Motor neuron (in vitro differentiated cells): ENCODE data around the gene DLGAP1. TPM values are rescaled to one million over a fixed set of nuclear protein-coding genes. Genes with fewer than 3 reads are reported as not detected.
A peak's percentile ranks its signal among the peaks of the same experiment; 100 is the strongest.

Source experiments
- ATAC-seq, 8 experiments: fragments of 200-7000 bp; cut with Tn5 transposase; replicated peaks in 6 of 8; 2 replicates each; pipeline ENCODE4 v1.8.0; 2021; ENCODE audit warnings: mild to moderate bottlenecking in 8 of 8, moderate library complexity in 8 of 8
- H3K27ac ChIP-seq, 2 donors: fragments of 250-450 bp; sonication (Bioruptor Pico); 2 replicates each; pipeline ENCODE4 v1.9.0; 2021; ENCODE audit warnings: antibody characterized with exemption in 2 of 2, mild to moderate bottlenecking in 2 of 2, moderate library complexity in 1 of 2
- H3K4me1 ChIP-seq, 2 donors: fragments of 250-450 bp; sonication (Bioruptor Pico); replicated peaks in 1 of 2; 2 replicates each; pipeline ENCODE4 v1.6.1; 2021; ENCODE audit warnings: antibody characterized with exemption in 2 of 2, mild to moderate bottlenecking in 2 of 2, moderate library complexity in 1 of 2
- H3K4me3 ChIP-seq, 5 donors: fragments of 250-450 bp; sonication (Bioruptor Pico); 2 replicates each; pipeline ENCODE4 v1.9.0; 2021; ENCODE audit warnings: antibody characterized with exemption in 5 of 5, mild to moderate bottlenecking in 5 of 5, moderate library complexity in 4 of 5
- WGBS, 10 experiments: fragments of 450-650 bp; shearing (Covaris generic); methylation state at CpG; one replicate each; pipeline ENCODE4 v1.0.0; 2022; 5-methylcytosine and 5-hydroxymethylcytosine counted together
- in situ Hi-C, 9 experiments: fragments of 400-800 bp; cut with MboI; loops; one replicate each; pipeline ENCODE4 v1.15.0; 2021; ENCODE audit warnings: low sequenced_read_pairs in 9 of 9, low pct_unique_long_range_greater_than_20kb in 2 of 9; ENCODE audit not compliant: unreplicated experiment in 9 of 9
- total RNA-seq, 8 experiments: library from RNA; unstranded; fragments of 300-600 nt; gene quantifications; 2 replicates each; pipeline versions ENCODE4 v1.2.3 to v1.2.4, GENCODE V29; 2022

DLGAP1 gene
- total RNA-seq, 8 experiments from 2014 or later: 0.36 to 38.2 (median 16.6) TPM

- H3K4me1 ChIP-seq: peaks cover 4 to 7% of the 10 kb centered on the region in 2 donors
- ATAC-seq: no peak
- in situ Hi-C loops: loop anchor here in 3 of 9 experiments (25.0 kb wide), 4 partner anchors 92 to 267 kb away; no protein-coding TSS in a partner anchor
- 98 to 100% (median 100%) methylated on average over 1 to 4 of the region's 4 CpGs; no CpG with 5 or more reads in 2 of the 10 experiments for WGBS, 10 experiments
- no peak overlapping the region for H3K4me3 ChIP-seq
- H3K27ac ChIP-seq: no peak overlapping the region
Observed at GRCh38 chr18:3979024-3979423, 476.1 kb downstream of the DLGAP1 start.

DNA sequence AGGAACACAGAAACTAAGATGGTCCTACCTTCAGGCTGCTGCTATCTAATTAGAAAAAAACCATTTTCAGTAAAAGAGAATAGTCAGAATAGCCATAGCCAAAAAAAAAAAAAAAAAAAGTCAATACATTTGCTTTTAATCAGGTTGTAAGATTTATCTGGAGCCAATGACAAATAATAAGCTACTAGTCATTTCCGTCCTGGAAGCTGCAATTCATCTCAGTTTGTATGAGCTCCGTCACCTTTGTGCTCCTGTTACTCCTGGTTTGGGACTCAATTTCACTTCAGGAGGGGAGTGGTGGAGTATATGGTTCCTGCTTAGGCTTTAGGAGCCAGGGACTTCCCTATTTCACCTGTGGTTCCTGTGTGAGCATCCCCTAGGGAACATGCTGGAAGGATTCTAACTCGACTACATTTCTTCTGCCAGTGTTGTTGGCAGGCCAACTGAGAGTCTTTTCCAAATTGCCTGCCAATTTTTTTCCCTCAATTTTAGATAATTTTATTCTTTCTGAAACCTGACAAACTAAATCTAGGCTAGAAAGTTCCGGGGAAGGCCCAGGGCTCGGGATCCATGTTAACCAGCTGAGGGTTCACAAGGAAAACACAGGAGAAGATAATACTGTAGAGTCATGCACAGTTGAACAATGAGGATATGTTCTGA lies 481.8 kb downstream of the DLGAP1 start:
- H3K4me3 ChIP-seq: no peak overlapping the region
- no peak for ATAC-seq
- WGBS, 10 experiments: 11 to 100% (median 83%) methylated on average over 3 to 5 of the region's 5 CpGs; no CpG with 5 or more reads in 1 of the 10 experiments
- H3K27ac ChIP-seq: no peak overlapping the region
- H3K4me1 ChIP-seq: no peaks in the 10 kb centered on the region
- in situ Hi-C loops: no loop called here

DNA sequence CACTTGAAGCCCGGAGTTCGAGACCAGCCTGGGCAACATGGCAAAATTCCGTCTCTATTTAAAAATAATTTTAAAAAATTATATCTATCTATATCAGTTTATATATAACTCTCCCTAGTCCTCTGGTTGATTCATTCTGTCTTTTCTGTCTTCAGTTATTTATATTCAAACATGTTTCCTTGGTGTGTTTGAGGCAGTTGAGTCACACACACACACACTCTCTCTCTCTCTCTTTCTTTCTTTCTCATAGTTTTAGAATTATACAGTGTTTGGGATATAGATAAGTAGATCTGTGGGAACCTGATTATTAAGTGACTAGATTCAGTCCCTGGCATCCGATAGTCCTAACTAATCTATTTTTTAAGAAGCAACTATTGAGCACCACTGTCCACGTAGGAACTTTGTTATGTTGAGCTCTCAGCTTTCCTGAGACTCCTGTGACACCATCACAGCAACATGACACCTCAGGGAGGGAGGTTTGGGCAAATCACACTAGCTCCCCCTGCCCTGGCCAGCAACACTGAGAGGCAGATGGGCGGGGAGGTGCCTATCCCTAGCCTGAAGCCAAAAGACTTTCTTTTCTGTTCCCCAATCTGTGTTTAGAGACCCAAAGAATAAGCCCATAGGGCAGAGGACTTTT lies 482.7 kb downstream of the DLGAP1 start:
- in situ Hi-C loops: no loop called here
- 57 to 100% (median 89%) methylated on average over 3 to 6 of the region's 6 CpGs for WGBS, 10 experiments
- H3K27ac ChIP-seq: no peak overlapping the region
- H3K4me3 ChIP-seq: no peak overlapping the region
- ATAC-seq: peak in 2 of 8 experiments; percentile 73 to 97
- H3K4me1 ChIP-seq: no peaks in the 10 kb centered on the region

DNA sequence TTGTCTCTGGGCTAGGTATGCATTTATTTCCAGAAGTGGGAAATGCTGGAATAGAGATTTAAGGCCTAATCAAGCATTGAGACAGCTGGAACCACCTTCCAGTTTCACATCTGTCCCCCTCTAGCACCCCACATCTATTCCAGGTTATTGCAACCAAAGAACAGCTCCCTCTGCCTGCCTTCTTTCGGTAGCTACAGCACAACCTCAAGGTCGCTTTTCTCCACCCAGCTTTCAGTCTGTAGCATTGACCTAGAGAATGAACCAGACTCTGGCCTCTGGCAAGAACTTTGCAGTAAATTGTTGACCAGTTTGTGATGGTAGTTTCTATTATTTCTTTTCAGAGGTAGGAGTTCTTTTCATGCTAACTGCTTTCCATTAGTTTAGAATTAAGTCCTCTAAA lies 484.2 kb downstream of the DLGAP1 start:
- Histone ChIP-seq H3K27ac (no peak overlapping the region), H3K4me1 (no peaks in the 10 kb centered on the region), H3K4me3 (no peak overlapping the region)
- in situ Hi-C loops: no loop called here
- 43 to 44% methylated on average over 1 to 2 of the region's 2 CpGs; no CpG with 5 or more reads in 8 of the 10 experiments for WGBS, 10 experiments
- ATAC-seq: peak in 5 of 8 experiments; percentile 32 to 63 (median 59)

DNA sequence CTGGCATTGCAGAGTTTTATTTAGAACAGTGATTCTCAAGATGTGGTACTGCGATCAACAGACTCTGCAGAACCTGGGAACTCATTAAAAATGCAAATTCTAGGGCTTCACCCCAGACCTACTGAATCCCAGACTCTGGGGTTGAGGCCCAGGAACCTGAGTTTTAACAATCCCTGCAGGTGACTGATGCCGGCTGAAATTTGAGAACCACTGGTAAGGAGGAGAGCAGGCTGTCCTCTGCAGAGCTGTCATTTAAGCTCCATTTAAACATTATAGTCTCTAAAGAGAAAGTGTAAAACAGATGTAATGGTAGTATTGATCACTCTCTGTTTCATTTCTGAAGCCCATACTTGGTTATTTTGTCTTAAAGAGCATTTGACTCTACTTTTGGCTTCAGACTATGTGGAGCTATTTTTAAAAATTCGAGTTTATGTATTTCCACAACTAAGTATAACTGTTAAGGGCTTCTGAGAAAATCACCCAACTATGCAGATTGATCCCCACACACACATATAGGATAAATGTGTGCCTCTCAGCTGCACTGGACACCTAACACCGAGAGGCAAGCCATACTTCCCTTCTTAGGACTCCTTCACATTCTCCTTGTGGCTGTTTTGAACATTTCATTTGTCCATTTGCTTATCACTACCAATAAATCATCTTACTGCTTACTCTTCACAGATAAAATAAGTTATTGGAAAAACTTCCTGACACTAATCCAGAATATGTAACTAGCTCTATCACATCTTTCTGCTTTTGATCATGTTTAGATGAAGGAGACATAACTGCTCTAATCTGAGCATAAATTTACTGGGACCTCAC lies 487.5 kb downstream of the DLGAP1 start:
- no peak overlapping the region for H3K4me3 ChIP-seq
- no peak overlapping the region for H3K27ac ChIP-seq
- H3K4me1 ChIP-seq: no peaks in the 10 kb centered on the region
- no peak for ATAC-seq
- in situ Hi-C loops: no loop called here
- WGBS, 10 experiments: 13 to 100% (median 79%) methylated on average over 1 to 4 of the region's 4 CpGs

GRCh38 chr18:3966642-3967358 lies 488.3 kb downstream of the DLGAP1 start:
- peak in 4 of 8 experiments; percentile 21 to 80 (median 47) for ATAC-seq
- in situ Hi-C loops: no loop called here
- Histone ChIP-seq H3K4me3 (no peak overlapping the region), H3K27ac (no peak overlapping the region), H3K4me1 (no peaks in the 10 kb centered on the region)
- WGBS, 10 experiments: 40 to 85% (median 76%) methylated on average over 2 to 6 of the region's 6 CpGs

- no peak for ATAC-seq
- no peak overlapping the region for H3K27ac ChIP-seq
- no peak overlapping the region for H3K4me3 ChIP-seq
- in situ Hi-C loops: no loop called here
- 8 to 100% (median 86%) methylated on average over 1 to 2 of the region's 2 CpGs for WGBS, 10 experiments
- no peaks in the 10 kb centered on the region for H3K4me1 ChIP-seq
Observed at GRCh38 chr18:3966246-3966641, 488.9 kb downstream of the DLGAP1 start.

DNA sequence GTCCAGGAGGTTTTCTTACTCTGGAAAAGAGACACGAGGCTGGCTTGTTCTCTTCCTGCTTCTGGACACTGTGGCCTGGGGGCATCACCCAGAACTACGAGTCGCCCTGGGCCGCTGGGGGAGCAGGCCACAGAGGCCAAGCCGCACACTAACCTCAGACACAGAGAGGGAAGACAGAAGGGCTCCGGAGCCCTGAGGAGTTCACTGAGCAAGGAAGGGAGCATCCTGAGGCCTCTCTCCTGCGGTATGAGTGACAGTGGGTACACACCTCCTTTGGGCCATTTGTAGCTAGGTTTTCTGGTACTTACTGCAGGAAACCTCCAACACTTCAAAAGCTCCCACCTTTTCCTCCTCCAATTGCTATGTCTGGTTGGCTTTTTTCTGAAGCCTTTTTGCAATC lies 494.1 kb downstream of the DLGAP1 start:
- no peak for ATAC-seq
- in situ Hi-C loops: no loop called here
- Histone ChIP-seq H3K4me3 (no peak overlapping the region), H3K27ac (no peak overlapping the region), H3K4me1 (peaks cover 5 to 9% of the 10 kb centered on the region in 2 donors)
- 40 to 96% (median 85%) methylated on average over 1 to 5 of the region's 7 CpGs; no CpG with 5 or more reads in 6 of the 10 experiments for WGBS, 10 experiments

GRCh38 chr18:3960142-3960541 lies 495.0 kb downstream of the DLGAP1 start:
- in situ Hi-C loops: no loop called here

DNA sequence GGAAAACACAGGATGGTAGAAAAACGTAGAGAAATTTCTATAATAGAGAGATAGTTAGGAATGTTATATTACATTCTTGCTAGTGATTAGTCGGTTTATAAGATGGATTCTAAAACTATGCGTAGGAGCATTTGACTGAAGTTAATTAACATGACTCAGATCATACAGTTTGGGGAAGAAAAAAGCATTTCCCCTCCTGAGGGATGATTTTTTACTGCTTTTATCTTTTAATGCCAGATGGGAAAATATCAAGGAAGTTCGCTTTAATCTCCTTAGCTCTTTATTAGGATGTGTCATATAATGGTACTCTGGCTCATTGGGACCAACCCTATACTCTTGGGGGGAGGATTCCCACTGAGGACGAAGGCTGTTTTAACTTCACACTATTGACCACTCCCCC lies 503.1 kb downstream of the DLGAP1 start:
- H3K4me1 ChIP-seq: no peaks in the 10 kb centered on the region
- WGBS, 10 experiments: 21 to 98% (median 86%) methylated on average over 1 to 5 of the region's 5 CpGs
- in situ Hi-C loops: no loop called here
- no peak overlapping the region for H3K27ac ChIP-seq
- H3K4me3 ChIP-seq: no peak overlapping the region
- no peak for ATAC-seq

More at GRCh38 chr18:3960142-3960541, 495.0 kb downstream of the DLGAP1 start:
- no peak for ATAC-seq
- Histone ChIP-seq H3K4me1 (peaks cover 5 to 9% of the 10 kb centered on the region in 2 donors), H3K4me3 (no peak overlapping the region), H3K27ac (no peak overlapping the region)
- WGBS, 10 experiments: 20 to 51% (median 41%) methylated on average over 1 to 3 of the region's 4 CpGs; no CpG with 5 or more reads in 2 of the 10 experiments

GRCh38 chr18:3950668-3951404 lies 504.3 kb downstream of the DLGAP1 start:
- peak in 2 of 8 experiments; percentile 44 to 65 for ATAC-seq
- no peaks in the 10 kb centered on the region for H3K4me1 ChIP-seq
- WGBS, 10 experiments: 42 to 100% (median 92%) methylated on average over 1 to 3 of the region's 3 CpGs; no CpG with 5 or more reads in 1 of the 10 experiments
- no peak overlapping the region for H3K27ac ChIP-seq
- in situ Hi-C loops: no loop called here
- H3K4me3 ChIP-seq: no peak overlapping the region

- in situ Hi-C loops: no loop called here
- no peak for ATAC-seq
- H3K27ac ChIP-seq: no peak overlapping the region
- no peaks in the 10 kb centered on the region for H3K4me1 ChIP-seq
- no peak overlapping the region for H3K4me3 ChIP-seq
Observed at GRCh38 chr18:3948958-3949357, 506.1 kb downstream of the DLGAP1 start.
